K562 (cell line): ENCODE measurements around the gene AANAT. TPM values are rescaled to one million over a fixed set of nuclear protein-coding genes. Genes with fewer than 3 reads are reported as not detected.
A peak's percentile ranks its signal among the peaks of the same experiment; 100 is the strongest.

Experiments
- ATAC-seq: fragments of 200-7000 bp; cut with Tn5 transposase; 3 replicates; pipeline ENCODE4 v1.9.1; 2020; ENCODE audit warnings: moderate library complexity
- BruUV-seq: library from RNA; stranded (reverse); fragments of 400-500 nt; replicated peaks from 2 replicates; lab custom pipeline; 2021; lab: Mats Ljungman, UMichigan
- CTCF ChIA-PET: fragments of 300-600 bp; formaldehyde crosslinking; extraction: SDS; loops from one replicate; lab custom pipeline; 2021; ENCODE audit warnings: low intra/inter-chr PET ratio; lab: Yijun Ruan, JAX
- POLR2A ChIA-PET: fragments of 300-600, 350-650 bp; sonication (Branson Sonifier 250); formaldehyde crosslinking; extraction: SDS; loops from one replicate; lab custom pipeline; 2021; ENCODE audit warnings: antibody characterized with exemption, inconsistent platforms; lab: Yijun Ruan, JAX
- DNase-seq, 4 experiments: peaks; one replicate each; pipeline versions ENCODE4 v3.0.0 to v3.0.0-alpha.2; 2011 to 2018; ENCODE audit warnings: low spot score in 3 of 4, mixed read lengths in 3 of 4; ENCODE audit errors: extremely low read depth in 1 of 4
- FAIRE-seq: peaks from 2 replicates; lab custom pipeline; 2011; peaks lifted over from hg19 to GRCh38; lab: Jason Lieb, UNC
- H2AFZ ChIP-seq: 2 replicates; pipeline ENCODE4 v1.6.0; 2011; ENCODE audit warnings: low read depth, low read length, control low read depth, inconsistent platforms
- H3K27ac ChIP-seq: fragments of 200-600 bp; 3 replicates; pipeline ENCODE4 v1.8.0; 2011; ENCODE audit warnings: low read depth, mild to moderate bottlenecking, control low read depth, inconsistent platforms, low read length, moderate library complexity, mixed read lengths; ENCODE audit errors: extremely low read depth
- H3K27me3 ChIP-seq, 2 experiments: fragments of 300-600 bp in 1 of 2; 2 replicates in 1 of 2; 3 replicates in 1 of 2; pipeline versions ENCODE4 v1.6.0 to v1.8.0; 2011; ENCODE audit warnings: inconsistent platforms in 2 of 2, low read length in 2 of 2, mild to moderate bottlenecking in 1 of 2, mixed read lengths in 1 of 2, moderate library complexity in 1 of 2; ENCODE audit not compliant: control insufficient read depth in 2 of 2, insufficient read depth in 2 of 2
- H3K36me3 ChIP-seq: fragments of 300-600 bp; 3 replicates; pipeline ENCODE4 v1.8.0; 2011; ENCODE audit warnings: mild to moderate bottlenecking, low read length, inconsistent platforms; ENCODE audit not compliant: control insufficient read depth, insufficient read depth
- H3K4me1 ChIP-seq, 2 experiments: fragments of 200-600 bp in 1 of 2; replicated peaks in 1 of 2; 2 replicates in 1 of 2; 3 replicates in 1 of 2; pipeline versions ENCODE4 v1.5.1 to v1.8.0; 2011; ENCODE audit warnings: inconsistent platforms in 2 of 2, low read length in 2 of 2, mild to moderate bottlenecking in 1 of 2, mixed read lengths in 1 of 2, moderate library complexity in 1 of 2; ENCODE audit not compliant: control insufficient read depth in 2 of 2, insufficient read depth in 2 of 2
- H3K4me2 ChIP-seq: 2 replicates; pipeline ENCODE4 v1.6.1; 2011; ENCODE audit warnings: low read length, control low read depth, inconsistent platforms, mixed read lengths; ENCODE audit not compliant: insufficient read depth
- H3K4me3 ChIP-seq: fragments of 200-600 bp; sonication (generic), shearing (Covaris generic); 2 replicates; pipeline ENCODE4 v1.5.1; 2016; ENCODE audit warnings: control low read depth, inconsistent platforms
- H3K79me2 ChIP-seq: fragments of 200-600 bp; 3 replicates; pipeline ENCODE4 v1.8.0; 2011; ENCODE audit warnings: low read length, inconsistent platforms; ENCODE audit not compliant: control insufficient read depth, insufficient read depth
- H3K9ac ChIP-seq, 2 experiments: 2 replicates each; pipeline versions ENCODE4 v1.6.0 to v1.6.1; 2011; ENCODE audit warnings: low read depth in 2 of 2, low read length in 2 of 2, control low read depth in 1 of 2, inconsistent platforms in 1 of 2, mild to moderate bottlenecking in 1 of 2, mixed read lengths in 1 of 2; ENCODE audit not compliant: insufficient read depth in 1 of 2
- H3K9me1 ChIP-seq: one replicate; pipeline ENCODE4 v1.6.0; 2011; ENCODE audit warnings: inconsistent platforms, mild to moderate bottlenecking, low read length, moderate library complexity; ENCODE audit not compliant: control insufficient read depth, insufficient read depth
- H3K9me3 ChIP-seq: replicated peaks from 2 replicates; pipeline ENCODE4 v1.5.1; 2011; ENCODE audit warnings: low read depth, low read length, inconsistent platforms; ENCODE audit not compliant: control insufficient read depth, insufficient read depth
- H4K20me1 ChIP-seq: replicated peaks from 2 replicates; pipeline ENCODE4 v1.6.1; 2011; ENCODE audit warnings: low read length, inconsistent platforms, mixed read lengths; ENCODE audit not compliant: control insufficient read depth, insufficient read depth
- BCOR ChIP-seq: fragments of 450-650 bp; IDR thresholded peaks from 2 replicates; pipeline ENCODE4 v1.6.1; 2016
- CCNT2 ChIP-seq: IDR thresholded peaks from 2 replicates; pipeline ENCODE4 v1.6.1; 2011; ENCODE audit warnings: borderline replicate concordance, low read depth, mild to moderate bottlenecking, moderate library complexity, mixed read lengths, low read length; ENCODE audit not compliant: insufficient read length; ENCODE audit errors: extremely low read depth
- E2F5 ChIP-seq: sonication (generic); formaldehyde crosslinking; IDR thresholded peaks from 2 replicates; pipeline ENCODE4 v1.8.0; 2022; ENCODE audit warnings: mild to moderate bottlenecking, missing genetic modification reagents
- HEY1 ChIP-seq: fragments of 250-450 bp; sonication (Bioruptor Pico); IDR thresholded peaks from 2 replicates; pipeline ENCODE4 v1.5.0; 2020; ENCODE audit warnings: mild to moderate bottlenecking, moderate library complexity, borderline replicate concordance
- IRF2 ChIP-seq: sonication (generic); formaldehyde crosslinking; IDR thresholded peaks from 2 replicates; pipeline ENCODE4 v1.8.1; 2022; ENCODE audit warnings: mild to moderate bottlenecking, missing genetic modification reagents
- JUN ChIP-seq, 2 experiments: sonication (generic) in 1 of 2; formaldehyde crosslinking in 1 of 2; IDR thresholded peaks; 2 replicates each; pipeline versions ENCODE4 v1.6.1 to v1.8.0; 2012 to 2022; ENCODE audit warnings: borderline replicate concordance in 2 of 2, mild to moderate bottlenecking in 2 of 2, improper control_type of control experiment in 1 of 2, low read depth in 1 of 2, low read length in 1 of 2, missing genetic modification reagents in 1 of 2
- PHF21A ChIP-seq: fragments of 450-650 bp; IDR thresholded peaks from 2 replicates; pipeline ENCODE4 v1.6.1; 2017; ENCODE audit warnings: low read depth, borderline replicate concordance
- PURB ChIP-seq: sonication (generic); formaldehyde crosslinking; IDR thresholded peaks from 2 replicates; pipeline ENCODE4 v1.9.0; 2021; ENCODE audit warnings: low read depth, mild to moderate bottlenecking, missing genetic modification reagents
- RAD21 ChIP-seq, 2 experiments: fragments of 250-450 bp in 1 of 2; fragments of 450-650 bp in 1 of 2; sonication (Bioruptor Pico) in 1 of 2; formaldehyde crosslinking in 1 of 2; IDR thresholded peaks in 1 of 2; conservative IDR thresholded peaks in 1 of 2; 2 replicates each; pipeline versions ENCODE4 v1.4.0 to v1.8.0; 2020 to 2022; ENCODE audit warnings: mild to moderate bottlenecking in 2 of 2, moderate library complexity in 1 of 2
- SREBF2 ChIP-seq: sonication (generic); formaldehyde crosslinking; IDR thresholded peaks from 2 replicates; pipeline ENCODE4 v1.4.0; 2020; ENCODE audit warnings: mild to moderate bottlenecking, missing genetic modification reagents
- TARDBP ChIP-seq: fragments of 450-650 bp; IDR thresholded peaks from 2 replicates; pipeline ENCODE4 v1.6.1; 2016
- TBL1XR1 ChIP-seq, 2 experiments: IDR thresholded peaks; 2 replicates each; pipeline ENCODE4 v1.6.1; 2012; ENCODE audit warnings: improper control_type of control experiment in 2 of 2, low read length in 2 of 2, mild to moderate bottlenecking in 1 of 2
- TEAD4 ChIP-seq, 2 experiments: sonication (generic) in 1 of 2; formaldehyde crosslinking in 1 of 2; IDR thresholded peaks; 2 replicates each; pipeline versions ENCODE4 v1.6.1 to v1.8.0; 2012 to 2022; ENCODE audit warnings: borderline replicate concordance in 1 of 2, inconsistent platforms in 1 of 2, low read length in 1 of 2, mild to moderate bottlenecking in 1 of 2, missing genetic modification reagents in 1 of 2
- ZBED1 ChIP-seq: IDR thresholded peaks from 2 replicates; pipeline ENCODE4 v1.6.1; 2014
- ZNF197 ChIP-seq: fragments of 200-800 bp; sonication (Bioruptor generic); IDR thresholded peaks from 2 replicates; pipeline ENCODE4 v1.6.1; 2016; ENCODE audit warnings: low read depth, missing genetic modification characterization, missing compliant biosample characterization
- ZNF212 ChIP-seq: fragments of 450-650 bp; formaldehyde crosslinking; IDR thresholded peaks from 2 replicates; pipeline ENCODE4 v1.4.0; 2020; ENCODE audit warnings: mild to moderate bottlenecking
- ZNF224 ChIP-seq: sonication (generic); formaldehyde crosslinking; IDR thresholded peaks from 2 replicates; pipeline ENCODE4 v1.8.0; 2022; ENCODE audit warnings: mild to moderate bottlenecking, missing genetic modification reagents
- ZNF239 ChIP-seq: fragments of 250-450 bp; sonication (Bioruptor Pico); IDR thresholded peaks from 2 replicates; pipeline ENCODE4 v1.4.0; 2020; ENCODE audit warnings: mild to moderate bottlenecking
- ZNF695 ChIP-seq: fragments of 450-650 bp; formaldehyde crosslinking; IDR thresholded peaks from 2 replicates; pipeline ENCODE4 v1.4.0; 2020; ENCODE audit warnings: mild to moderate bottlenecking, moderate library complexity
- ZNF717 ChIP-seq: fragments of 250-450 bp; sonication (Bioruptor Pico); IDR thresholded peaks from 2 replicates; pipeline ENCODE4 v1.5.0; 2021
- WGBS: fragments of 100-300 bp; shearing (Covaris generic); methylation state at CpG from one replicate; pipeline ENCODE4 v1.1.6; 2016; ENCODE audit warnings: low coverage, mixed read lengths; ENCODE audit not compliant: insufficient coverage; ENCODE audit errors: missing lambda C conversion rate; 5-methylcytosine and 5-hydroxymethylcytosine counted together
- in situ Hi-C: fragments of 300-500 bp; cut with MboI; formaldehyde crosslinking; loops from 4 replicates; pipeline ENCODE4 v1.15.0; 2018; ENCODE audit warnings: inconsistent platforms, mixed read lengths
- intact Hi-C: fragments of 100-400 bp; cut with micrococcal nuclease; formaldehyde crosslinking; loops from 2 replicates; pipeline ENCODE4 v1.14.2; 2022
- polyA plus RNA-seq, 8 experiments: library from polyadenylated mRNA; depleted of rRNA in 4 of 8; stranded (reverse) in 5 of 8; unstranded in 3 of 8; fragments of >200 nt; fragmentation: Nextera tagmentation in 2 of 8; fragmentation: Illumina TruSeq in 1 of 8; extraction: Ambion mirVana in 2 of 8; extraction: Trizol in 1 of 8; gene quantifications; 2 replicates each; pipeline versions ENCODE4 v1.2.1 to v1.2.3, GENCODE V29; 2011 to 2014; ENCODE audit warnings: inconsistent platforms in 1 of 8, missing spikeins in 1 of 8
- total RNA-seq, 7 experiments: library from RNA; depleted of rRNA in 6 of 7; stranded (reverse); fragments of >200 nt in 6 of 7; fragmentation: Illumina TruSeq in 2 of 7; extraction: Trizol in 2 of 7; gene quantifications; 2 replicates each; pipeline versions ENCODE4 v1.2.1 to v1.2.3, GENCODE V29; 2011 to 2021; ENCODE audit warnings: low replicate concordance in 1 of 7

The AANAT gene
- total and polyA plus RNA-seq, 9 of the 15 experiments (the other 6 are each of a cell fraction or from before 2014, with no cell fraction given) = not detected

- H3K4me2 ChIP-seq = no peak overlapping the region
- CTCF ChIA-PET = interaction anchor here (1.1 kb wide), 1 partner anchor 73 kb away, joined by 4 read pairs; no protein-coding TSS in a partner anchor
- no peak overlapping the region for H3K27ac ChIP-seq
- peaks cover 7% of the 10 kb centered on the region; the same call in 1 of the 2 replicates for H4K20me1 ChIP-seq
- H3K36me3 ChIP-seq = peaks cover 16% of the 10 kb centered on the region; the same call in 2 of the 3 replicates
- BruUV-seq = no TSS peak
- H3K4me3 ChIP-seq = no peak overlapping the region
- H3K9me3 ChIP-seq = no peaks in the 10 kb centered on the region
- H3K79me2 ChIP-seq = peaks cover 88% of the 10 kb centered on the region
- no peak for TF ChIP-seq ZNF239 (CRISPR knock-in tag)
- no peak for TF ChIP-seq RAD21 (CRISPR knock-in tag; conservative IDR thresholded peaks at IDR 0.05 in 1 of 2, IDR thresholded peaks at IDR 0.05 in 1 of 2)
- TF ChIP-seq ZBED1 = no peak
- TF ChIP-seq SREBF2 (CRISPR knock-in tag) = no peak
- TF ChIP-seq BCOR = no peak
- no peak for TF ChIP-seq ZNF224 (CRISPR knock-in tag)
- TF ChIP-seq CCNT2 = no peak
- no peak for TF ChIP-seq TBL1XR1 (IDR thresholded peaks at IDR 0.05; ENCODE audit: low read length in 2 of 2)
- TF ChIP-seq TEAD4 (IDR thresholded peaks at IDR 0.05; ENCODE audit: low read length) = no peak
- TF ChIP-seq TEAD4 (CRISPR knock-in tag; IDR thresholded peaks at IDR 0.05; ENCODE audit: borderline replicate concordance) = no peak
- no peak for TF ChIP-seq PURB (CRISPR knock-in tag)
- no peak for TF ChIP-seq ZNF695
- no peak for TF ChIP-seq HEY1 (CRISPR knock-in tag)
- no peak for TF ChIP-seq ZNF212
- TF ChIP-seq TARDBP = no peak
- TF ChIP-seq ZNF717 = no peak
- no peak for TF ChIP-seq IRF2 (CRISPR knock-in tag)
- no peak for TF ChIP-seq E2F5 (CRISPR knock-in tag)
- TF ChIP-seq PHF21A = no peak
- no peak for TF ChIP-seq JUN (IDR thresholded peaks at IDR 0.05; ENCODE audit: borderline replicate concordance, low read depth, low read length)
- TF ChIP-seq JUN (CRISPR knock-in tag; IDR thresholded peaks at IDR 0.05; ENCODE audit: borderline replicate concordance) = no peak
- no peak for TF ChIP-seq ZNF197 (CRISPR knock-in tag)
- TF ChIP-seq, all 486 proteins: peak for 0
- POLR2A ChIA-PET = interaction anchor here (0.5 to 0.8 kb wide), 3 partner anchors 14 to 375 kb away, joined by 3 to 5 read pairs (median 3); no protein-coding TSS in a partner anchor
- intact Hi-C loops = no loop called here
- FAIRE-seq (no peak), ATAC-seq (no peak), DNase-seq (no peak)
- H3K4me1 ChIP-seq = peaks cover 40 to 45% of the 10 kb centered on the region in 2 experiments
- H3K27me3 ChIP-seq = no peaks in the 10 kb centered on the region
- H3K9me1 ChIP-seq = peaks cover 3% of the 10 kb centered on the region
- in situ Hi-C loops = no loop called here
- 80% methylated on average over 9 of the region's 9 CpGs for WGBS
- H2AFZ ChIP-seq = no peak overlapping the region
- H3K9ac ChIP-seq = peak overlapping the region in 1 of 2 experiments; percentile 43; a peak in 1 of 4 replicates
These were observed 28.5 kb upstream of the AANAT start for GRCh38 chr17:76438906-76439305.
